ENCODE measurements around the gene BICC1. TPM values are rescaled to one million over a fixed set of nuclear protein-coding genes. Genes with fewer than 3 reads are reported as not detected.

The BICC1 gene
- total and polyA plus RNA-seq, 2 of the 4 experiments (the other 2 are of a cell fraction): 5.7 to 42.5 TPM

DNA sequence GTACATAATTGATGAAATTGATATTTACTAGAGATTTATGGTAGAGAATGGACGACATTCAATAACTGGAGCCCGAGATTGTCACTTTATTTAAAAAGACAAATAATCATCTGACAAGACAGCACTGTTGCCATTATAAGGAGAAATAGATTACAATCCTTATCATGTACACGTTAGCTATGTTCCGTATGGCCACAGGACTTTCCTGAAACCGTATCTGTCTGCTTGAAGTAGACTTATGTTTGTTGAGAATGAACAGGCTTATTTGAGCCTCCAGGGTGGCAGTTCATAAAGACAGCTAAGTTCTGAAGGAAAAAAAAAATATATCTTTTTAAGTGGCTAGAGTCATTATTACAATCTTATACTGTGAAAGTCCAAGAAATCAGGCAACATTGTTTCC, 317.2 kb downstream of the BICC1 start:
- no TSS peak for BruUV-seq (replicated peaks)
- no peak overlapping the region for H2AK5ac ChIP-seq (ENCODE audit: low read depth, low read length)
- ATAC-seq (ENCODE audit: low read depth) (no peak), DNase-seq (no peak)
- no peaks in the 10 kb centered on the region for H3K9me1 ChIP-seq (ENCODE audit: insufficient read depth, low read length)
- no peak overlapping the region for H2BK20ac ChIP-seq (ENCODE audit: low read depth, low read length)
- no peak overlapping the region for H3K14ac ChIP-seq (replicated peaks; ENCODE audit: low read depth, low read length)
- no peak overlapping the region for H2AFZ ChIP-seq (replicated peaks; ENCODE audit: low read length, poor library complexity)
- intact Hi-C loops (cut with micrococcal nuclease) (no loop called here), dilution Hi-C loops (cut with HindIII; ENCODE audit: low sequenced_read_pairs, unreplicated experiment) (no loop called here), in situ Hi-C loops (cut with MboI; ENCODE audit: low sequenced_read_pairs) (no loop called here)
- H3K4me1 ChIP-seq (ENCODE audit: control insufficient read depth, insufficient read depth, low read length): no peaks in the 10 kb centered on the region
- H4K8ac ChIP-seq (ENCODE audit: low read depth in 2 of 2, low read length in 2 of 2): no peak overlapping the region
- H3K23ac ChIP-seq (ENCODE audit: low read depth, low read length): no peak overlapping the region
- no peak overlapping the region for H3K9ac ChIP-seq (ENCODE audit: low read depth, low read length)
- no peak overlapping the region for H2AK9ac ChIP-seq (replicated peaks; ENCODE audit: low read depth, low read length, poor library complexity)
- no CpG with 5 or more reads among the region's 5 CpGs for WGBS, 2 experiments (ENCODE audit: extremely low coverage in 2 of 2, insufficient read length in 1 of 2)
- no peak overlapping the region for H3K4ac ChIP-seq (ENCODE audit: low read depth, low read length)
- no peaks in the 10 kb centered on the region for H3K27me3 ChIP-seq (ENCODE audit: control insufficient read depth, insufficient read depth, low read length)
- no peaks in the 10 kb centered on the region for H3K9me3 ChIP-seq (ENCODE audit: control insufficient read depth, insufficient read depth, low read length)
- no peak overlapping the region for H4K91ac ChIP-seq (ENCODE audit: insufficient read depth, low read depth, low read length)
- H3K56ac ChIP-seq (ENCODE audit: extremely low read depth, insufficient read depth, low read length): no peak overlapping the region
- no peak overlapping the region for H3K4me3 ChIP-seq (ENCODE audit: insufficient read depth, low read depth, low read length)
- H4K20me1 ChIP-seq (ENCODE audit: insufficient read depth, low read length): no peaks in the 10 kb centered on the region
- no peak overlapping the region for H2BK120ac ChIP-seq (ENCODE audit: low read depth, low read length)
- H3K4me2 ChIP-seq (ENCODE audit: low read depth, low read length): no peak overlapping the region
- ChIA-PET POLR2A (ENCODE audit: unreplicated experiment) (no interaction called here), CTCF (no interaction called here)
- peaks cover 6% of the 10 kb centered on the region for H3K36me3 ChIP-seq (ENCODE audit: control insufficient read depth, insufficient read depth, low read length)
- H3K27ac ChIP-seq (ENCODE audit: insufficient read depth, low read length): no peak overlapping the region
- H2BK15ac ChIP-seq (ENCODE audit: low read depth, low read length): no peak overlapping the region
- no peak overlapping the region for H2BK5ac ChIP-seq (ENCODE audit: low read depth, low read length, poor library complexity, severe bottlenecking)
- H3K79me1 ChIP-seq (ENCODE audit: low read depth in 1 of 2, low read length in 2 of 2): no peaks in the 10 kb centered on the region
- H4K5ac ChIP-seq (ENCODE audit: low read depth, low read length): no peak overlapping the region
- no peak overlapping the region for H3K18ac ChIP-seq (ENCODE audit: low read depth, low read length)
- TF ChIP-seq RCOR1 (IDR thresholded peaks at IDR 0.05; ENCODE audit: insufficient replicate concordance, low read length) (no peak), MAZ (IDR thresholded peaks at IDR 0.05; ENCODE audit: borderline replicate concordance, low read depth, low read length) (no peak), CHD1 (IDR thresholded peaks at IDR 0.05; ENCODE audit: low read depth, low read length) (no peak), SMC3 (IDR thresholded peaks at IDR 0.05; ENCODE audit: low read depth, low read length) (no peak), RAD21 (IDR thresholded peaks at IDR 0.05; ENCODE audit: low read length) (no peak), BHLHE40 (IDR thresholded peaks at IDR 0.05; ENCODE audit: low read depth, low read length) (no peak), MXI1 (IDR thresholded peaks at IDR 0.05; ENCODE audit: borderline replicate concordance, low read depth, low read length) (no peak), RFX5 (IDR thresholded peaks at IDR 0.05; ENCODE audit: low read depth, low read length) (no peak), MAFK (IDR thresholded peaks at IDR 0.05; ENCODE audit: low read depth, low read length) (no peak), FOS (IDR thresholded peaks at IDR 0.05; ENCODE audit: low read depth, low read length) (no peak), NFE2L2 (IDR thresholded peaks at IDR 0.05; ENCODE audit: low read depth, low read length) (no peak)
- TF ChIP-seq, protein P1, sequence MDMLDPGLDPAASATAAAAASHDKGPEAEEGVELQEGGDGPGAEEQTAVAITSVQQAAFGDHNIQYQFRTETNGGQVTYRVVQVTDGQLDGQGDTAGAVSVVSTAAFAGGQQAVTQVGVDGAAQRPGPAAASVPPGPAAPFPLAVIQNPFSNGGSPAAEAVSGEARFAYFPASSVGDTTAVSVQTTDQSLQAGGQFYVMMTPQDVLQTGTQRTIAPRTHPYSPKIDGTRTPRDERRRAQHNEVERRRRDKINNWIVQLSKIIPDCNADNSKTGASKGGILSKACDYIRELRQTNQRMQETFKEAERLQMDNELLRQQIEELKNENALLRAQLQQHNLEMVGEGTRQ (IDR thresholded peaks at IDR 0.05; ENCODE audit: low read depth, low read length): no peak

Measured in IMR-90 (cell line).